Loucy (cell line): Measurements from ENCODE around the gene NDRG2.

Experiments
- H2AFZ ChIP-seq: fragments of 200-600 bp; sonication (generic); 2 replicates; pipeline ENCODE4 v1.6.0; 2016; ENCODE audit warnings: antibody characterized with exemption, mild to moderate bottlenecking, low read length, moderate library complexity
- H3F3A ChIP-seq: fragments of 200-600 bp; 2 replicates; pipeline ENCODE4 v1.6.0; 2016; ENCODE audit warnings: antibody characterized with exemption, low read depth, mild to moderate bottlenecking
- H3K27me3 ChIP-seq: fragments of 200-600 bp; sonication (generic); 2 replicates; pipeline ENCODE4 v1.6.1; 2014; ENCODE audit warnings: low read length, mild to moderate bottlenecking; ENCODE audit not compliant: insufficient read depth, poor library complexity, severe bottlenecking
- H3K36me3 ChIP-seq: fragments of 200-600 bp; sonication (generic); 2 replicates; pipeline ENCODE4 v1.6.1; 2016; ENCODE audit warnings: low read length; ENCODE audit not compliant: insufficient read depth
- H3K4me1 ChIP-seq: fragments of 200-600 bp; sonication (generic); 2 replicates; pipeline ENCODE4 v1.5.1; 2014; ENCODE audit warnings: low read length, mild to moderate bottlenecking; ENCODE audit not compliant: insufficient read depth, poor library complexity, severe bottlenecking
- H3K4me2 ChIP-seq: fragments of 200-600 bp; sonication (generic); 2 replicates; pipeline ENCODE4 v1.6.0; 2014; ENCODE audit warnings: antibody characterized with exemption, low read length, low read depth, mild to moderate bottlenecking; ENCODE audit not compliant: poor library complexity, severe bottlenecking
- H3K4me3 ChIP-seq: fragments of 200-600 bp; sonication (generic); 2 replicates; pipeline ENCODE4 v1.5.1; 2014; ENCODE audit warnings: low read length, mild to moderate bottlenecking, mixed read lengths; ENCODE audit not compliant: poor library complexity, severe bottlenecking
- H3K79me2 ChIP-seq: fragments of 200-600 bp; sonication (generic); 2 replicates; pipeline ENCODE4 v1.6.1; 2014; ENCODE audit warnings: low read length; ENCODE audit not compliant: insufficient read depth
- H3K9ac ChIP-seq: fragments of 200-600 bp; sonication (generic); 2 replicates; pipeline ENCODE4 v1.6.0; 2014; ENCODE audit warnings: mild to moderate bottlenecking, low read depth, low read length, moderate library complexity; ENCODE audit not compliant: poor library complexity, severe bottlenecking
- H3K9me2 ChIP-seq: fragments of 200-600 bp; sonication (generic); replicated peaks from 2 replicates; pipeline ENCODE4 v1.6.1; 2016; ENCODE audit warnings: low read depth, low read length, mixed read lengths
- H3K9me3 ChIP-seq: fragments of 200-600 bp; sonication (generic); 2 replicates; pipeline ENCODE4 v1.6.1; 2014; ENCODE audit warnings: mild to moderate bottlenecking, antibody characterized with exemption, low read length, low read depth; ENCODE audit not compliant: insufficient read depth
- H4K20me1 ChIP-seq: fragments of 200-600 bp; sonication (generic); 2 replicates; pipeline ENCODE4 v1.6.0; 2014; ENCODE audit warnings: antibody characterized with exemption, low read length, mild to moderate bottlenecking; ENCODE audit not compliant: insufficient read depth, poor library complexity, severe bottlenecking
- CTCF ChIP-seq: fragments of 200-600 bp; sonication (generic); conservative IDR thresholded peaks from 2 replicates; pipeline ENCODE4 v1.5.1; 2014; ENCODE audit warnings: mild to moderate bottlenecking, antibody characterized with exemption, low read length
- EZH2phosphoT487 ChIP-seq: fragments of 200-600 bp; IDR thresholded peaks from 2 replicates; pipeline ENCODE4 v1.6.1; 2018; ENCODE audit warnings: antibody characterized with exemption, mild to moderate bottlenecking, moderate library complexity, borderline replicate concordance

Gene NDRG2

GRCh38 chr14:21054768-21055145, 29.9 kb upstream of the NDRG2 start:
- no peaks in the 10 kb centered on the region for H4K20me1 ChIP-seq
- H3F3A ChIP-seq: no peaks in the 10 kb centered on the region
- no peak overlapping the region for H2AFZ ChIP-seq
- no peaks in the 10 kb centered on the region for H3K27me3 ChIP-seq
- H3K79me2 ChIP-seq: no peaks in the 10 kb centered on the region
- H3K36me3 ChIP-seq: no peaks in the 10 kb centered on the region
- TF ChIP-seq EZH2phosphoT487 (no peak), CTCF (no peak)
- no peak overlapping the region for H3K4me3 ChIP-seq
- no peak overlapping the region for H3K4me2 ChIP-seq
- peaks cover 12% of the 10 kb centered on the region for H3K4me1 ChIP-seq
- H3K9ac ChIP-seq: peak overlapping the region; percentile 1
- H3K9me2 ChIP-seq: no peaks in the 10 kb centered on the region
- no peaks in the 10 kb centered on the region for H3K9me3 ChIP-seq

GRCh38 chr14:21054123-21054767, 29.4 kb upstream of the NDRG2 start:
- H3K36me3 ChIP-seq: no peaks in the 10 kb centered on the region
- H3K9me2 ChIP-seq: no peaks in the 10 kb centered on the region
- no peaks in the 10 kb centered on the region for H3K9me3 ChIP-seq
- peak overlapping the region; percentile 51; the same call in 1 of the 2 replicates for H2AFZ ChIP-seq
- no peaks in the 10 kb centered on the region for H3K27me3 ChIP-seq
- no peak overlapping the region for H3K4me2 ChIP-seq
- no peaks in the 10 kb centered on the region for H4K20me1 ChIP-seq
- no peaks in the 10 kb centered on the region for H3K79me2 ChIP-seq
- H3K4me3 ChIP-seq: no peak overlapping the region
- no peaks in the 10 kb centered on the region for H3F3A ChIP-seq
- peaks cover 12% of the 10 kb centered on the region for H3K4me1 ChIP-seq
- peak overlapping the region; percentile 1 for H3K9ac ChIP-seq
- TF ChIP-seq EZH2phosphoT487 (no peak), CTCF (no peak)

GRCh38 chr14:21053184-21054122, 28.6 kb upstream of the NDRG2 start:
- no peaks in the 10 kb centered on the region for H3K9me2 ChIP-seq
- peak overlapping the region; percentile 1 for H3K9ac ChIP-seq
- H3K36me3 ChIP-seq: no peaks in the 10 kb centered on the region
- no peaks in the 10 kb centered on the region for H4K20me1 ChIP-seq
- H3K4me3 ChIP-seq: no peak overlapping the region
- TF ChIP-seq EZH2phosphoT487: no peak
- no peak for TF ChIP-seq CTCF
- peaks cover 12% of the 10 kb centered on the region for H3K4me1 ChIP-seq
- H3F3A ChIP-seq: no peaks in the 10 kb centered on the region
- H3K4me2 ChIP-seq: no peak overlapping the region
- H2AFZ ChIP-seq: peak overlapping the region; percentile 51; the same call in 1 of the 2 replicates
- H3K27me3 ChIP-seq: no peaks in the 10 kb centered on the region
- H3K9me3 ChIP-seq: no peaks in the 10 kb centered on the region
- no peaks in the 10 kb centered on the region for H3K79me2 ChIP-seq
